GM12891 (cell line): Measurements from ENCODE around the gene MAEA.
"Not testable (repeated sequence)": the region's sequence is repeated elsewhere in the genome, so short reads cannot be mapped to it uniquely, and the experiment has no call there.

ENCODE experiments used
- DNase-seq: peaks from one replicate; pipeline ENCODE4 v3.0.0; 2011; ENCODE audit warnings: low spot score; ENCODE audit not compliant: insufficient read length
- FAIRE-seq: peaks from 2 replicates; lab custom pipeline; 2011; peaks lifted over from hg19 to GRCh38; lab: Jason Lieb, UNC
- PAX5 ChIP-seq: IDR thresholded peaks from 2 replicates; pipeline ENCODE4 v1.6.1; 2011; ENCODE audit warnings: low read length, moderate library complexity, mild to moderate bottlenecking; ENCODE audit not compliant: insufficient read depth, severe bottlenecking
- POLR2A ChIP-seq: IDR thresholded peaks from 2 replicates; pipeline ENCODE4 v1.6.1; 2011; ENCODE audit warnings: low read depth, low read length, control low read depth
- POLR2AphosphoS5 ChIP-seq: IDR thresholded peaks from 2 replicates; pipeline ENCODE4 v1.6.1; 2011; ENCODE audit warnings: low read depth, low read length, control low read depth
- POU2F2 ChIP-seq: IDR thresholded peaks from 2 replicates; pipeline ENCODE4 v1.6.1; 2011; ENCODE audit warnings: low read depth, mild to moderate bottlenecking, control low read depth, low read length, moderate library complexity
- SPI1 ChIP-seq: IDR thresholded peaks from 2 replicates; pipeline ENCODE4 v1.6.1; 2011; ENCODE audit warnings: low read depth, low read length, control low read depth
- TAF1 ChIP-seq: IDR thresholded peaks from 2 replicates; pipeline ENCODE4 v1.6.1; 2011; ENCODE audit warnings: low read depth, low read length, control low read depth

Gene MAEA

GRCh38 chr4:1291996-1292702, 2.5 kb downstream of the MAEA start:
- FAIRE-seq (no peak), DNase-seq (no peak)
- TF ChIP-seq TAF1 (no peak), SPI1 (no peak), POLR2AphosphoS5 (no peak), POU2F2 (no peak), PAX5 (no peak), POLR2A (no peak)

GRCh38 chr4:1292703-1293011, 3.0 kb downstream of the MAEA start:
- DNase-seq, FAIRE-seq: not testable (repeated sequence)

- DNase-seq (no peak), FAIRE-seq (peak; percentile 84)
- no peak for TF ChIP-seq POLR2A
- TF ChIP-seq TAF1, result no peak
- no peak for TF ChIP-seq SPI1
- TF ChIP-seq POLR2AphosphoS5, result no peak
These were observed 3.8 kb downstream of the MAEA start for GRCh38 chr4:1293531-1293941.

- TF ChIP-seq TAF1 (no peak), POLR2A (no peak), PAX5 (no peak), POLR2AphosphoS5 (no peak), SPI1 (no peak), POU2F2 (no peak)
- no peak for FAIRE-seq
- no peak for DNase-seq
These were observed 4.3 kb downstream of the MAEA start for GRCh38 chr4:1293991-1294390.

GRCh38 chr4:1294424-1294823, 4.7 kb downstream of the MAEA start:
- TF ChIP-seq SPI1 (no peak), TAF1 (no peak), POLR2AphosphoS5 (no peak), POU2F2 (no peak), POLR2A (no peak), PAX5 (no peak)
- DNase-seq, result no peak

GRCh38 chr4:1294891-1295290, 5.2 kb downstream of the MAEA start:
- DNase-seq (no peak), FAIRE-seq (no peak)
- TF ChIP-seq POLR2A, result no peak
- TF ChIP-seq PAX5, result no peak
- TF ChIP-seq POU2F2, result no peak
- no peak for TF ChIP-seq SPI1
- TF ChIP-seq TAF1, result no peak
- TF ChIP-seq POLR2AphosphoS5, result no peak

More at GRCh38 chr4:1294424-1294823, 4.7 kb downstream of the MAEA start:
- no peak for FAIRE-seq

- TF ChIP-seq POLR2AphosphoS5, result no peak
- no peak for TF ChIP-seq POU2F2
- TF ChIP-seq TAF1, result no peak
- no peak for TF ChIP-seq POLR2A
- TF ChIP-seq PAX5, result no peak
- no peak for TF ChIP-seq SPI1
- DNase-seq, result no peak
- FAIRE-seq, result no peak
These were observed 5.8 kb downstream of the MAEA start for GRCh38 chr4:1295405-1296055.

GRCh38 chr4:1296324-1297022, 6.8 kb downstream of the MAEA start:
- FAIRE-seq, result no peak
- TF ChIP-seq TAF1, result no peak
- TF ChIP-seq SPI1, result no peak
- no peak for TF ChIP-seq PAX5
- TF ChIP-seq POLR2AphosphoS5, result no peak
- no peak for TF ChIP-seq POU2F2
- TF ChIP-seq POLR2A, result no peak
- DNase-seq, result no peak

GRCh38 chr4:1297023-1297395, 7.3 kb downstream of the MAEA start:
- no peak for TF ChIP-seq SPI1
- TF ChIP-seq POU2F2, result no peak
- TF ChIP-seq POLR2A, result no peak
- no peak for TF ChIP-seq POLR2AphosphoS5
- TF ChIP-seq PAX5, result no peak
- DNase-seq (no peak), FAIRE-seq (no peak)
